K562 (cell line): ENCODE results near the gene ARV1. TPM values are rescaled to one million over a fixed set of nuclear protein-coding genes. Genes with fewer than 3 reads are reported as not detected.

Experiments used
- ATAC-seq: fragments of 200-7000 bp; cut with Tn5 transposase; 3 replicates; pipeline ENCODE4 v1.9.1; 2020; ENCODE audit warnings: moderate library complexity
- BruUV-seq: library from RNA; stranded (reverse); fragments of 400-500 nt; replicated peaks from 2 replicates; lab custom pipeline; 2021; lab: Mats Ljungman, UMichigan
- CTCF ChIA-PET: fragments of 300-600 bp; formaldehyde crosslinking; extraction: SDS; loops from one replicate; lab custom pipeline; 2021; ENCODE audit warnings: low intra/inter-chr PET ratio; lab: Yijun Ruan, JAX
- POLR2A ChIA-PET: fragments of 300-600, 350-650 bp; sonication (Branson Sonifier 250); formaldehyde crosslinking; extraction: SDS; loops from one replicate; lab custom pipeline; 2021; ENCODE audit warnings: antibody characterized with exemption, inconsistent platforms; lab: Yijun Ruan, JAX
- DNase-seq, 4 experiments: peaks; one replicate each; pipeline versions ENCODE4 v3.0.0 to v3.0.0-alpha.2; 2011 to 2018; ENCODE audit warnings: low spot score in 3 of 4, mixed read lengths in 3 of 4; ENCODE audit errors: extremely low read depth in 1 of 4
- FAIRE-seq: peaks from 2 replicates; lab custom pipeline; 2011; peaks lifted over from hg19 to GRCh38; lab: Jason Lieb, UNC
- H2AFZ ChIP-seq: 2 replicates; pipeline ENCODE4 v1.6.0; 2011; ENCODE audit warnings: low read depth, low read length, control low read depth, inconsistent platforms
- H3K27ac ChIP-seq: fragments of 200-600 bp; 3 replicates; pipeline ENCODE4 v1.8.0; 2011; ENCODE audit warnings: low read depth, mild to moderate bottlenecking, control low read depth, inconsistent platforms, low read length, moderate library complexity, mixed read lengths; ENCODE audit errors: extremely low read depth
- H3K27me3 ChIP-seq, 2 experiments: fragments of 300-600 bp in 1 of 2; 2 replicates in 1 of 2; 3 replicates in 1 of 2; pipeline versions ENCODE4 v1.6.0 to v1.8.0; 2011; ENCODE audit warnings: inconsistent platforms in 2 of 2, low read length in 2 of 2, mild to moderate bottlenecking in 1 of 2, mixed read lengths in 1 of 2, moderate library complexity in 1 of 2; ENCODE audit not compliant: control insufficient read depth in 2 of 2, insufficient read depth in 2 of 2
- H3K36me3 ChIP-seq: fragments of 300-600 bp; 3 replicates; pipeline ENCODE4 v1.8.0; 2011; ENCODE audit warnings: mild to moderate bottlenecking, low read length, inconsistent platforms; ENCODE audit not compliant: control insufficient read depth, insufficient read depth
- H3K4me1 ChIP-seq, 2 experiments: fragments of 200-600 bp in 1 of 2; replicated peaks in 1 of 2; 2 replicates in 1 of 2; 3 replicates in 1 of 2; pipeline versions ENCODE4 v1.5.1 to v1.8.0; 2011; ENCODE audit warnings: inconsistent platforms in 2 of 2, low read length in 2 of 2, mild to moderate bottlenecking in 1 of 2, mixed read lengths in 1 of 2, moderate library complexity in 1 of 2; ENCODE audit not compliant: control insufficient read depth in 2 of 2, insufficient read depth in 2 of 2
- H3K4me2 ChIP-seq: 2 replicates; pipeline ENCODE4 v1.6.1; 2011; ENCODE audit warnings: low read length, control low read depth, inconsistent platforms, mixed read lengths; ENCODE audit not compliant: insufficient read depth
- H3K4me3 ChIP-seq: fragments of 200-600 bp; sonication (generic), shearing (Covaris generic); 2 replicates; pipeline ENCODE4 v1.5.1; 2016; ENCODE audit warnings: control low read depth, inconsistent platforms
- H3K79me2 ChIP-seq: fragments of 200-600 bp; 3 replicates; pipeline ENCODE4 v1.8.0; 2011; ENCODE audit warnings: low read length, inconsistent platforms; ENCODE audit not compliant: control insufficient read depth, insufficient read depth
- H3K9ac ChIP-seq, 2 experiments: 2 replicates each; pipeline versions ENCODE4 v1.6.0 to v1.6.1; 2011; ENCODE audit warnings: low read depth in 2 of 2, low read length in 2 of 2, control low read depth in 1 of 2, inconsistent platforms in 1 of 2, mild to moderate bottlenecking in 1 of 2, mixed read lengths in 1 of 2; ENCODE audit not compliant: insufficient read depth in 1 of 2
- H3K9me1 ChIP-seq: one replicate; pipeline ENCODE4 v1.6.0; 2011; ENCODE audit warnings: inconsistent platforms, mild to moderate bottlenecking, low read length, moderate library complexity; ENCODE audit not compliant: control insufficient read depth, insufficient read depth
- H3K9me3 ChIP-seq: replicated peaks from 2 replicates; pipeline ENCODE4 v1.5.1; 2011; ENCODE audit warnings: low read depth, low read length, inconsistent platforms; ENCODE audit not compliant: control insufficient read depth, insufficient read depth
- H4K20me1 ChIP-seq: replicated peaks from 2 replicates; pipeline ENCODE4 v1.6.1; 2011; ENCODE audit warnings: low read length, inconsistent platforms, mixed read lengths; ENCODE audit not compliant: control insufficient read depth, insufficient read depth
- ESRRB ChIP-seq: fragments of 250-450 bp; sonication (Bioruptor Pico); IDR thresholded peaks from 2 replicates; pipeline ENCODE4 v1.5.0; 2020; ENCODE audit warnings: mild to moderate bottlenecking, moderate library complexity, borderline replicate concordance
- FOSL1 ChIP-seq: fragments of 200-800 bp; sonication (Bioruptor generic); conservative IDR thresholded peaks from 2 replicates; pipeline ENCODE4 v1.6.1; 2016; ENCODE audit warnings: missing genetic modification characterization, missing compliant biosample characterization
- FOXK2 ChIP-seq, 2 experiments: fragments of 450-650 bp; IDR thresholded peaks in 1 of 2; conservative IDR thresholded peaks in 1 of 2; 2 replicates each; pipeline ENCODE4 v1.6.1; 2016; ENCODE audit warnings: low read depth in 2 of 2, mild to moderate bottlenecking in 1 of 2
- JUND ChIP-seq, 2 experiments: IDR thresholded peaks; 2 replicates in 1 of 2; 3 replicates in 1 of 2; pipeline ENCODE4 v1.6.1; 2011; ENCODE audit warnings: borderline replicate concordance in 2 of 2, low read depth in 2 of 2, low read length in 2 of 2, improper control_type of control experiment in 1 of 2, missing biosample characterization in 1 of 2, missing genetic modification characterization in 1 of 2, missing genetic modification reagents in 1 of 2
- MECOM ChIP-seq: fragments of 250-450 bp; sonication (Bioruptor Pico); IDR thresholded peaks from 2 replicates; pipeline ENCODE4 v1.8.0; 2022; ENCODE audit warnings: inconsistent platforms
- NR2C2 ChIP-seq, 2 experiments: fragments of 200-800 bp in 1 of 2; sonication (Bioruptor generic) in 1 of 2; sonication (generic) in 1 of 2; formaldehyde crosslinking in 1 of 2; IDR thresholded peaks; 2 replicates each; pipeline versions ENCODE4 v1.6.1 to v1.8.0; 2016 to 2022; ENCODE audit warnings: mild to moderate bottlenecking in 1 of 2, missing compliant biosample characterization in 1 of 2, missing genetic modification characterization in 1 of 2, missing genetic modification reagents in 1 of 2
- POLR2AphosphoS2 ChIP-seq: IDR thresholded peaks from 2 replicates; pipeline ENCODE4 v1.6.1; 2012; ENCODE audit warnings: low read length, improper control_type of control experiment
- WGBS: fragments of 100-300 bp; shearing (Covaris generic); methylation state at CpG from one replicate; pipeline ENCODE4 v1.1.6; 2016; ENCODE audit warnings: low coverage, mixed read lengths; ENCODE audit not compliant: insufficient coverage; ENCODE audit errors: missing lambda C conversion rate; 5-methylcytosine and 5-hydroxymethylcytosine counted together
- in situ Hi-C: fragments of 300-500 bp; cut with MboI; formaldehyde crosslinking; loops from 4 replicates; pipeline ENCODE4 v1.15.0; 2018; ENCODE audit warnings: inconsistent platforms, mixed read lengths
- intact Hi-C: fragments of 100-400 bp; cut with micrococcal nuclease; formaldehyde crosslinking; loops from 2 replicates; pipeline ENCODE4 v1.14.2; 2022
- polyA plus RNA-seq, 8 experiments: library from polyadenylated mRNA; depleted of rRNA in 4 of 8; stranded (reverse) in 5 of 8; unstranded in 3 of 8; fragments of >200 nt; fragmentation: Nextera tagmentation in 2 of 8; fragmentation: Illumina TruSeq in 1 of 8; extraction: Ambion mirVana in 2 of 8; extraction: Trizol in 1 of 8; gene quantifications; 2 replicates each; pipeline versions ENCODE4 v1.2.1 to v1.2.3, GENCODE V29; 2011 to 2014; ENCODE audit warnings: inconsistent platforms in 1 of 8, missing spikeins in 1 of 8
- total RNA-seq, 7 experiments: library from RNA; depleted of rRNA in 6 of 7; stranded (reverse); fragments of >200 nt in 6 of 7; fragmentation: Illumina TruSeq in 2 of 7; extraction: Trizol in 2 of 7; gene quantifications; 2 replicates each; pipeline versions ENCODE4 v1.2.1 to v1.2.3, GENCODE V29; 2011 to 2021; ENCODE audit warnings: low replicate concordance in 1 of 7
- TF ChIP-seq, protein P1 (sequence below), 2 experiments: fragments of 450-650 bp; formaldehyde crosslinking in 1 of 2; IDR thresholded peaks; 2 replicates each; pipeline versions ENCODE4 v1.4.0 to v1.6.1; 2014 to 2020; ENCODE audit warnings: mild to moderate bottlenecking in 2 of 2, borderline replicate concordance in 1 of 2, low read depth in 1 of 2
- TF ChIP-seq, protein P2 (sequence below): sonication (generic); IDR thresholded peaks from 2 replicates; pipeline ENCODE4 v1.6.1; 2016

The ARV1 gene
- total and polyA plus RNA-seq, 9 of the 15 experiments (the other 6 are each of a cell fraction or from before 2014, with no cell fraction given), result 54.8 to 139 (median 74.0) TPM

DNA sequence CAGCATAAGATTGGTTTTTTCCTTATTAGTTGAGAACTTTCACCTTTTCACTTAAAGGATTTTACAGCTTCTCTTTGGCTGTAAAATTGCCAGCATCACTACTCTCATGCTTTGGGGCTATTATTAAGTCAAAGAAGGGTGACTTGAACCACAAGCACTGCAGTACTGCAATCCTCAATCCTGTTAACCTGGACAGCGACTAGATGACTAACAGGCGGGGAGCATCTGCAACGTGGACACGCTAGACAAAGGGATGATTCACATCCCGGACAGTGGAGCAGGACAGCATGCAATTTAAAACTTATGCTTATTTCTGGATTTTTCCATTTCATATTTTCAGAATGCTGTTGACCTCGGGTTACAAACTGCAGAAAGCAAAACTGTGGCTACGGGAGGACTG, 8.1 kb downstream of the ARV1 start:
- H3K36me3 ChIP-seq, result peaks cover 73% of the 10 kb centered on the region
- no peaks in the 10 kb centered on the region for H3K9me3 ChIP-seq
- DNase-seq, result peak in 1 of 4 experiments; percentile 37
- H3K9me1 ChIP-seq, result no peaks in the 10 kb centered on the region
- no peaks in the 10 kb centered on the region; the same call in 1 of the 2 replicates for H4K20me1 ChIP-seq
- H3K79me2 ChIP-seq, result peaks cover 61% of the 10 kb centered on the region
- no peak overlapping the region for H3K27ac ChIP-seq
- FAIRE-seq, result no peak
- no peak overlapping the region for H3K4me3 ChIP-seq
- H3K27me3 ChIP-seq, result no peaks in the 10 kb centered on the region
- ATAC-seq, result no peak
- in situ Hi-C loops, result no loop called here
- ChIA-PET POLR2A (no interaction called here), CTCF (no interaction called here)
- 59% methylated on average over 7 of the region's 7 CpGs for WGBS
- TF ChIP-seq FOXK2 (conservative IDR thresholded peaks at IDR 0.05 in 1 of 2, IDR thresholded peaks at IDR 0.05 in 1 of 2; ENCODE audit: low read depth in 2 of 2) (no peak), ESRRB (CRISPR knock-in tag) (no peak), MECOM (0 out of 2 replicates have a peak, but pooled peaks have one; percentile 46), JUND (IDR thresholded peaks at IDR 0.05; ENCODE audit: borderline replicate concordance, low read depth, low read length) (no peak), JUND (tag; IDR thresholded peaks at IDR 0.05; ENCODE audit: borderline replicate concordance, low read depth, low read length) (peak; percentile 27; the same call in 1 of the 3 replicates), NR2C2 (CRISPR knock-in tag; IDR thresholded peaks at IDR 0.05) (no peak), NR2C2 (tag; IDR thresholded peaks at IDR 0.05) (no peak), FOSL1 (tag) (peak; percentile 73), POLR2AphosphoS2 (0 out of 2 replicates have a peak, but pooled peaks have one; percentile 2)
- TF ChIP-seq, protein P1, sequence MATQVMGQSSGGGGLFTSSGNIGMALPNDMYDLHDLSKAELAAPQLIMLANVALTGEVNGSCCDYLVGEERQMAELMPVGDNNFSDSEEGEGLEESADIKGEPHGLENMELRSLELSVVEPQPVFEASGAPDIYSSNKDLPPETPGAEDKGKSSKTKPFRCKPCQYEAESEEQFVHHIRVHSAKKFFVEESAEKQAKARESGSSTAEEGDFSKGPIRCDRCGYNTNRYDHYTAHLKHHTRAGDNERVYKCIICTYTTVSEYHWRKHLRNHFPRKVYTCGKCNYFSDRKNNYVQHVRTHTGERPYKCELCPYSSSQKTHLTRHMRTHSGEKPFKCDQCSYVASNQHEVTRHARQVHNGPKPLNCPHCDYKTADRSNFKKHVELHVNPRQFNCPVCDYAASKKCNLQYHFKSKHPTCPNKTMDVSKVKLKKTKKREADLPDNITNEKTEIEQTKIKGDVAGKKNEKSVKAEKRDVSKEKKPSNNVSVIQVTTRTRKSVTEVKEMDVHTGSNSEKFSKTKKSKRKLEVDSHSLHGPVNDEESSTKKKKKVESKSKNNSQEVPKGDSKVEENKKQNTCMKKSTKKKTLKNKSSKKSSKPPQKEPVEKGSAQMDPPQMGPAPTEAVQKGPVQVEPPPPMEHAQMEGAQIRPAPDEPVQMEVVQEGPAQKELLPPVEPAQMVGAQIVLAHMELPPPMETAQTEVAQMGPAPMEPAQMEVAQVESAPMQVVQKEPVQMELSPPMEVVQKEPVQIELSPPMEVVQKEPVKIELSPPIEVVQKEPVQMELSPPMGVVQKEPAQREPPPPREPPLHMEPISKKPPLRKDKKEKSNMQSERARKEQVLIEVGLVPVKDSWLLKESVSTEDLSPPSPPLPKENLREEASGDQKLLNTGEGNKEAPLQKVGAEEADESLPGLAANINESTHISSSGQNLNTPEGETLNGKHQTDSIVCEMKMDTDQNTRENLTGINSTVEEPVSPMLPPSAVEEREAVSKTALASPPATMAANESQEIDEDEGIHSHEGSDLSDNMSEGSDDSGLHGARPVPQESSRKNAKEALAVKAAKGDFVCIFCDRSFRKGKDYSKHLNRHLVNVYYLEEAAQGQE (IDR thresholded peaks at IDR 0.05; ENCODE audit: borderline replicate concordance), result peak; percentile 32
- TF ChIP-seq, protein P1 (CRISPR knock-in tag; IDR thresholded peaks at IDR 0.05; ENCODE audit: low read depth), result no peak
- TF ChIP-seq, protein P2, sequence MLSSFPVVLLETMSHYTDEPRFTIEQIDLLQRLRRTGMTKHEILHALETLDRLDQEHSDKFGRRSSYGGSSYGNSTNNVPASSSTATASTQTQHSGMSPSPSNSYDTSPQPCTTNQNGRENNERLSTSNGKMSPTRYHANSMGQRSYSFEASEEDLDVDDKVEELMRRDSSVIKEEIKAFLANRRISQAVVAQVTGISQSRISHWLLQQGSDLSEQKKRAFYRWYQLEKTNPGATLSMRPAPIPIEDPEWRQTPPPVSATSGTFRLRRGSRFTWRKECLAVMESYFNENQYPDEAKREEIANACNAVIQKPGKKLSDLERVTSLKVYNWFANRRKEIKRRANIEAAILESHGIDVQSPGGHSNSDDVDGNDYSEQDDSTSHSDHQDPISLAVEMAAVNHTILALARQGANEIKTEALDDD, result peak; percentile 73; the same call in 1 of the 2 replicates
- intact Hi-C loops, result loop anchor here (10.0 kb wide), 1 partner anchor 348 kb away; the partner anchor contains the start of genes EXOC8 and SPRTN
- no peak overlapping the region; a peak in 1 of 4 replicates for H3K9ac ChIP-seq
- BruUV-seq, result no TSS peak
- H3K4me2 ChIP-seq, result no peak overlapping the region
- peaks cover 9 to 41% of the 10 kb centered on the region in 2 experiments for H3K4me1 ChIP-seq
- H2AFZ ChIP-seq, result no peak overlapping the region
